SK-N-SH (cell line): ENCODE data around the gene UBC. TPM values are rescaled to one million over a fixed set of nuclear protein-coding genes. Genes with fewer than 3 reads are reported as not detected.

Source experiments
- CTCF ChIA-PET: fragments of 300-600, 350-600 bp; formaldehyde crosslinking; extraction: SDS; loops from one replicate; lab custom pipeline; 2021; lab: Yijun Ruan, JAX
- POLR2A ChIA-PET: fragments of 350-600 bp; sonication (Branson Sonifier 250); formaldehyde crosslinking; extraction: SDS; loops from one replicate; lab custom pipeline; 2020; ENCODE audit warnings: antibody characterized with exemption, inconsistent platforms; lab: Yijun Ruan, JAX
- DNase-seq: peaks from one replicate; pipeline ENCODE4 v3.0.0; 2012
- H2AFZ ChIP-seq: fragments of 200-600 bp; sonication (generic); 2 replicates; pipeline ENCODE4 v1.8.1; 2016; ENCODE audit warnings: antibody characterized with exemption, mild to moderate bottlenecking, low read depth
- H3F3A ChIP-seq: fragments of 200-600 bp; sonication (generic); replicated peaks from 2 replicates; pipeline ENCODE3; 2016; ENCODE audit warnings: antibody characterized with exemption, mild to moderate bottlenecking; ENCODE audit not compliant: insufficient read depth
- H3K27ac ChIP-seq, 2 experiments: fragments of 200-500 bp in 1 of 2; fragments of 200-600 bp in 1 of 2; sonication (Bioruptor generic) in 1 of 2; sonication (generic), shearing (Covaris generic) in 1 of 2; 2 replicates each; pipeline versions ENCODE4 v1.5.1 to v1.6.1; 2014 to 2016; ENCODE audit warnings: low read depth in 2 of 2, inconsistent platforms in 1 of 2, low read length in 1 of 2, mild to moderate bottlenecking in 1 of 2, mixed read lengths in 1 of 2
- H3K27me3 ChIP-seq: fragments of 200-600 bp; sonication (generic), shearing (Covaris generic); 2 replicates; pipeline ENCODE4 v1.6.1; 2016; ENCODE audit warnings: mixed run types; ENCODE audit not compliant: insufficient read depth
- H3K36me3 ChIP-seq, 2 experiments: fragments of 200-500 bp in 1 of 2; fragments of 200-600 bp in 1 of 2; sonication (Bioruptor generic) in 1 of 2; sonication (generic) in 1 of 2; replicated peaks in 1 of 2; 2 replicates each; pipeline versions ENCODE3 to v1.5.1; 2014 to 2016; ENCODE audit warnings: low read length in 1 of 2, mild to moderate bottlenecking in 1 of 2; ENCODE audit not compliant: insufficient read depth in 2 of 2, control insufficient read depth in 1 of 2
- H3K4me1 ChIP-seq, 2 experiments: fragments of 200-500 bp in 1 of 2; fragments of 200-600 bp in 1 of 2; sonication (Bioruptor generic) in 1 of 2; sonication (generic), shearing (Covaris generic) in 1 of 2; 2 replicates each; pipeline versions ENCODE4 v1.5.1 to v1.6.1; 2014 to 2016; ENCODE audit warnings: low read depth in 1 of 2, low read length in 1 of 2, mixed run types in 1 of 2; ENCODE audit not compliant: insufficient read depth in 2 of 2, control insufficient read depth in 1 of 2
- H3K4me2 ChIP-seq: fragments of 200-600 bp; sonication (generic), shearing (Covaris generic); 2 replicates; pipeline ENCODE4 v1.6.1; 2017; ENCODE audit warnings: mixed run types
- H3K4me3 ChIP-seq, 2 experiments: fragments of 200-500 bp in 1 of 2; fragments of 200-600 bp in 1 of 2; sonication (Bioruptor generic) in 1 of 2; sonication (generic), shearing (Covaris generic) in 1 of 2; 2 replicates each; pipeline versions ENCODE4 v1.5.1 to v1.8.1; 2014 to 2016; ENCODE audit warnings: low read depth in 2 of 2, inconsistent platforms in 1 of 2, low read length in 1 of 2, mild to moderate bottlenecking in 1 of 2, mixed read lengths in 1 of 2, moderate library complexity in 1 of 2
- H3K79me2 ChIP-seq: fragments of 200-600 bp; sonication (generic); 2 replicates; pipeline ENCODE4 v1.8.1; 2017; ENCODE audit warnings: mild to moderate bottlenecking; ENCODE audit not compliant: insufficient read depth
- H3K9ac ChIP-seq: fragments of 200-600 bp; sonication (generic); 2 replicates; pipeline ENCODE4 v1.6.1; 2017; ENCODE audit warnings: mixed run types
- H3K9me2 ChIP-seq: fragments of 200-600 bp; sonication (generic); 2 replicates; pipeline ENCODE4 v1.6.1; 2017; ENCODE audit warnings: mixed run types
- H3K9me3 ChIP-seq: fragments of 200-600 bp; sonication (generic); 2 replicates; pipeline ENCODE4 v1.6.1; 2017; ENCODE audit warnings: mixed run types, mild to moderate bottlenecking, moderate library complexity
- H4K20me1 ChIP-seq: fragments of 200-600 bp; sonication (generic); 2 replicates; pipeline ENCODE4 v1.6.1; 2017; ENCODE audit warnings: mild to moderate bottlenecking, mixed run types; ENCODE audit not compliant: insufficient read depth
- CHD2 ChIP-seq: fragments of 150-350 bp; IDR thresholded peaks from 2 replicates; pipeline ENCODE4 v1.6.1; 2018; ENCODE audit warnings: low read length; ENCODE audit not compliant: partially characterized antibody
- ELF1 ChIP-seq: IDR thresholded peaks from 2 replicates; pipeline ENCODE4 v1.4.0; 2012
- EP300 ChIP-seq, 2 experiments: IDR thresholded peaks; 2 replicates each; pipeline versions ENCODE4 v1.4.0 to v1.6.1; 2012; ENCODE audit warnings: borderline replicate concordance in 1 of 2, low read depth in 1 of 2, low read length in 1 of 2
- EZH2phosphoT487 ChIP-seq: fragments of 200-600 bp; sonication (generic); IDR thresholded peaks from 2 replicates; pipeline ENCODE4 v1.6.1; 2017; ENCODE audit warnings: low read depth, mixed run types, mild to moderate bottlenecking, antibody characterized with exemption, moderate library complexity, borderline replicate concordance
- FOSL2 ChIP-seq: IDR thresholded peaks from 2 replicates; pipeline ENCODE4 v1.4.0; 2012; ENCODE audit warnings: low read depth, mild to moderate bottlenecking, moderate library complexity, borderline replicate concordance
- FOXJ3 ChIP-seq: sonication (generic); formaldehyde crosslinking; IDR thresholded peaks from 2 replicates; pipeline ENCODE4 v1.5.1; 2020; ENCODE audit warnings: mild to moderate bottlenecking, missing genetic modification reagents
- FOXM1 ChIP-seq: IDR thresholded peaks from 2 replicates; pipeline ENCODE4 v1.4.0; 2012; ENCODE audit warnings: low read depth, mild to moderate bottlenecking
- MAX ChIP-seq: IDR thresholded peaks from 2 replicates; pipeline ENCODE4 v1.4.0; 2012; ENCODE audit warnings: low read depth
- MEF2A ChIP-seq: IDR thresholded peaks from 2 replicates; pipeline ENCODE4 v1.4.0; 2012; ENCODE audit warnings: low read depth, borderline replicate concordance
- NFIC ChIP-seq: IDR thresholded peaks from 2 replicates; pipeline ENCODE4 v1.4.0; 2012; ENCODE audit warnings: borderline replicate concordance
- POLR2AphosphoS5 ChIP-seq: IDR thresholded peaks from 2 replicates; pipeline ENCODE4 v1.6.1; 2012; ENCODE audit warnings: low read depth, low read length
- REST ChIP-seq: IDR thresholded peaks from 2 replicates; pipeline ENCODE4 v1.6.1; 2012; ENCODE audit warnings: mild to moderate bottlenecking, low read depth, low read length, moderate library complexity
- RFX5 ChIP-seq: IDR thresholded peaks from 2 replicates; pipeline ENCODE4 v1.6.1; 2012; ENCODE audit warnings: mild to moderate bottlenecking, improper control_type of control experiment, low read length
- RXRA ChIP-seq: IDR thresholded peaks from 2 replicates; pipeline ENCODE4 v1.4.0; 2012; ENCODE audit warnings: low read depth, mild to moderate bottlenecking, borderline replicate concordance
- SMC3 ChIP-seq: IDR thresholded peaks from 2 replicates; pipeline ENCODE4 v1.6.1; 2012; ENCODE audit warnings: low read depth, low read length, improper control_type of control experiment
- TAF1 ChIP-seq: IDR thresholded peaks from 2 replicates; pipeline ENCODE4 v1.6.1; 2012; ENCODE audit warnings: low read depth, mild to moderate bottlenecking, low read length, moderate library complexity, borderline replicate concordance
- TCF12 ChIP-seq: IDR thresholded peaks from 2 replicates; pipeline ENCODE4 v1.4.0; 2012
- USF1 ChIP-seq: IDR thresholded peaks from 2 replicates; pipeline ENCODE4 v1.4.0; 2012; ENCODE audit warnings: low read depth, borderline replicate concordance
- YY1 ChIP-seq: IDR thresholded peaks from 2 replicates; pipeline ENCODE4 v1.4.0; 2012; ENCODE audit warnings: low read depth, mild to moderate bottlenecking
- WGBS: methylation state at CpG from one replicate; pipeline ENCODE4 v1.1.6; 2017; ENCODE audit warnings: low lambda C conversion rate; 5-methylcytosine and 5-hydroxymethylcytosine counted together
- polyA plus RNA-seq, 3 experiments: library from polyadenylated mRNA; depleted of rRNA; stranded (reverse); fragments of >200 nt; gene quantifications; 2 replicates each; pipeline ENCODE4 v1.2.3, GENCODE V29; 2012

Gene UBC
- polyA plus RNA-seq, 1 of the 3 experiments (the other 2 are of a cell fraction), result 1,327 TPM

GRCh38 chr12:124874188-124874587, 40.3 kb downstream of the UBC start:
- POLR2A ChIA-PET, result interaction anchor here (0.7 kb wide), 1 partner anchor 12 kb away, joined by 3 read pairs; no protein-coding TSS in a partner anchor
- Histone ChIP-seq H3K79me2 (no peaks in the 10 kb centered on the region), H3K27me3 (no peaks in the 10 kb centered on the region), H3K9me3 (no peaks in the 10 kb centered on the region), H3K9ac (no peak overlapping the region), H3F3A (no peaks in the 10 kb centered on the region), H3K9me2 (no peaks in the 10 kb centered on the region)
- WGBS, result 74% methylated on average over 4 of the region's 4 CpGs
- TF ChIP-seq TCF12 (no peak), EP300 (IDR thresholded peaks at IDR 0.05; ENCODE audit: borderline replicate concordance in 1 of 2, low read depth in 1 of 2, low read length in 1 of 2) (no peak), ELF1 (no peak), FOXJ3 (CRISPR knock-in tag) (no peak), YY1 (no peak), FOSL2 (no peak), POLR2AphosphoS5 (no peak), USF1 (no peak), RXRA (no peak), NFIC (no peak), TAF1 (no peak), MEF2A (no peak), MAX (no peak), EZH2phosphoT487 (no peak), REST (no peak), RFX5 (no peak), SMC3 (no peak), FOXM1 (no peak), CHD2 (no peak)
- TF ChIP-seq, all 33 proteins: peak for 0
- Histone ChIP-seq H3K4me1 (no peaks in the 10 kb centered on the region; a peak in 1 of 4 replicates), H3K36me3 (no peaks in the 10 kb centered on the region), H3K4me3 (no peak overlapping the region), H4K20me1 (no peaks in the 10 kb centered on the region), H3K27ac (no peak overlapping the region), H3K4me2 (no peak overlapping the region), H2AFZ (no peak overlapping the region)
- CTCF ChIA-PET, result no interaction called here
- DNase-seq, result no peak
